Adrenal gland (tissue), 5 donors: ENCODE data around the gene ARVCF.

ENCODE experiments used
- CTCF ChIP-seq, 6 experiments: fragments of 450-650 bp in 4 of 6; fragments of 200-600 bp in 2 of 6; sonication (generic) in 1 of 6; IDR thresholded peaks; 1 replicate in 5 of 6; 2 replicates in 1 of 6; pipeline versions ENCODE4 v1.5.1 to v1.8.0; 2016 to 2021; ENCODE audit warnings: antibody characterized with exemption in 6 of 6, mild to moderate bottlenecking in 2 of 6, moderate library complexity in 1 of 6
- POLR2A ChIP-seq, 2 donors: fragments of 450-650 bp; IDR thresholded peaks; one replicate each; pipeline ENCODE4 v1.6.1; 2017; ENCODE audit warnings: antibody characterized with exemption in 2 of 2, mild to moderate bottlenecking in 2 of 2, moderate library complexity in 1 of 2
- donor health status: DM: no; HTN: no; CAD: no.

DNA sequence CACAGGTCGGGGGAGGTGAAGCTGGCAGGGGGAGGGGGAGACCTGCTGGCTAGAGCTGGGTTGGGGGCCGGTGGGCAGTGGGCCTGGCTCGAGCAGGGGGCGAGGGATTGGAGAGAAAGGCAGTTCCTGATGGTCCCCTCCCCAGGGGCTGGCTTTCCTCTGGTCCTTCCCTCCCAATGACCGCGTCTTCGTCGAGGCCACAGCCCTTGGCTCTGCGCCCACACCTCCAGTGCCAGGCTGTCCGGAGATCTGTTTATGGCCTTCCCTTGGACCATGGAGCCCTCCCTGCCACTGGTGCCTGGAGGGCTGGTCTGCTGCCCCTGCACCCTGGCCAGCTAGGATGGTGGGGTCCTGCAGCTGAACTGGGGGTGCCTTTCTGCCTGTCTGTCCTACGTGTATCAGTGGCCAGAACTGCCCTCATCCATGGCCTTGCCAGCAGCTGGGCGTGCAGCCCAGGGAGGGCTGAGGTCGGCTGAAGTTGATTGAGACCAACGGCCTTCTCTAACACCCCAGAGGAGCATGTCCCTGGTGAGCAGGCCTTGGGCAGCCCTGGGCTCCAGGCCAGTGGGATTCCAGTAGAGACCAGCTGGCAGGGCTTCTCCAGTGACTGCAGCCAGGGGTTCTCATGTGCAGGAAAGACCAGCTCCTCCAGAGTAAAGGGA lies 16.6 kb upstream of the ARVCF start:
- TF ChIP-seq CTCF (IDR thresholded peaks at IDR 0.05): no peak
- TF ChIP-seq POLR2A (IDR thresholded peaks at IDR 0.05): no peak
